HEK293 (cell line): ENCODE results near the gene TRAM2.

ENCODE experiments used
- CTCF ChIA-PET: fragments of 350-600 bp; formaldehyde crosslinking; extraction: SDS; loops from one replicate; lab custom pipeline; 2021; ENCODE audit warnings: antibody characterized with exemption; lab: Yijun Ruan, JAX
- POLR2A ChIA-PET: fragments of 300-600 bp; formaldehyde crosslinking; extraction: SDS; loops from one replicate; lab custom pipeline; 2020; ENCODE audit warnings: antibody characterized with exemption, inconsistent platforms; lab: Yijun Ruan, JAX
- H3K27ac ChIP-seq: fragments of 200-500 bp; sonication (Bioruptor generic); 2 replicates; pipeline ENCODE4 v1.5.1; 2014; ENCODE audit warnings: low read depth, low read length, control low read depth, inconsistent platforms; ENCODE audit errors: extremely low read depth
- H3K36me3 ChIP-seq, 2 experiments: fragments of 200-500 bp in 1 of 2; sonication (Bioruptor generic) in 1 of 2; 1 replicate in 1 of 2; 2 replicates in 1 of 2; pipeline ENCODE4 v1.5.1; 2014 to 2017; ENCODE audit warnings: inconsistent platforms in 2 of 2, low read length in 2 of 2; ENCODE audit not compliant: control insufficient read depth in 2 of 2, insufficient read depth in 1 of 2
- H3K4me1 ChIP-seq: fragments of 200-500 bp; sonication (Bioruptor generic); 2 replicates; pipeline ENCODE4 v1.5.1; 2014; ENCODE audit warnings: mild to moderate bottlenecking, low read length, inconsistent platforms; ENCODE audit not compliant: control insufficient read depth, insufficient read depth
- H3K4me3 ChIP-seq: 2 replicates; pipeline ENCODE4 v1.5.1; 2011; ENCODE audit warnings: low read depth, mild to moderate bottlenecking, control low read depth, low read length, moderate library complexity
- H3K9me3 ChIP-seq: fragments of 200-500 bp; sonication (Bioruptor generic); 2 replicates; pipeline ENCODE4 v1.5.1; 2014; ENCODE audit warnings: low read depth, low read length, inconsistent platforms; ENCODE audit not compliant: control insufficient read depth, insufficient read depth
- SCRT1 ChIP-seq: fragments of 450-650 bp; formaldehyde crosslinking; IDR thresholded peaks from 2 replicates; pipeline ENCODE4 v1.5.1; 2016; ENCODE audit warnings: missing biosample characterization, missing genetic modification characterization, borderline replicate concordance
- ZFP37 ChIP-seq: fragments of 450-650 bp; formaldehyde crosslinking; IDR thresholded peaks from 2 replicates; pipeline ENCODE4 v1.5.1; 2016; ENCODE audit warnings: missing biosample characterization, missing genetic modification characterization
- ZNF544 ChIP-seq: fragments of 450-650 bp; formaldehyde crosslinking; IDR thresholded peaks from 2 replicates; pipeline ENCODE4 v1.5.0; 2017; ENCODE audit warnings: missing biosample characterization, missing genetic modification characterization
- ZNF654 ChIP-seq: fragments of 450-650 bp; formaldehyde crosslinking; IDR thresholded peaks from 2 replicates; pipeline ENCODE4 v1.5.1; 2016; ENCODE audit warnings: low read depth, missing biosample characterization, missing genetic modification characterization
- ZNF707 ChIP-seq: fragments of 450-650 bp; formaldehyde crosslinking; IDR thresholded peaks from 2 replicates; pipeline ENCODE4 v1.5.1; 2016; ENCODE audit warnings: missing biosample characterization, missing genetic modification characterization
- TF ChIP-seq, protein P1 (sequence below): fragments of 450-650 bp; formaldehyde crosslinking; IDR thresholded peaks from 2 replicates; pipeline ENCODE4 v1.5.1; 2016; ENCODE audit warnings: missing biosample characterization, missing genetic modification characterization
- TF ChIP-seq, protein P2 (sequence below): fragments of 450-650 bp; formaldehyde crosslinking; IDR thresholded peaks from 2 replicates; pipeline ENCODE4 v1.5.1; 2016; ENCODE audit warnings: missing biosample characterization, missing genetic modification characterization
- TF ChIP-seq, protein P3 (sequence below): fragments of 450-650 bp; formaldehyde crosslinking; IDR thresholded peaks from 2 replicates; pipeline ENCODE4 v1.5.1; 2017; ENCODE audit warnings: missing biosample characterization, missing genetic modification characterization
- TF ChIP-seq, protein P4 (sequence below): fragments of 450-650 bp; formaldehyde crosslinking; IDR thresholded peaks from 2 replicates; pipeline ENCODE4 v1.5.1; 2016; ENCODE audit warnings: missing biosample characterization, missing genetic modification characterization

Gene TRAM2

DNA sequence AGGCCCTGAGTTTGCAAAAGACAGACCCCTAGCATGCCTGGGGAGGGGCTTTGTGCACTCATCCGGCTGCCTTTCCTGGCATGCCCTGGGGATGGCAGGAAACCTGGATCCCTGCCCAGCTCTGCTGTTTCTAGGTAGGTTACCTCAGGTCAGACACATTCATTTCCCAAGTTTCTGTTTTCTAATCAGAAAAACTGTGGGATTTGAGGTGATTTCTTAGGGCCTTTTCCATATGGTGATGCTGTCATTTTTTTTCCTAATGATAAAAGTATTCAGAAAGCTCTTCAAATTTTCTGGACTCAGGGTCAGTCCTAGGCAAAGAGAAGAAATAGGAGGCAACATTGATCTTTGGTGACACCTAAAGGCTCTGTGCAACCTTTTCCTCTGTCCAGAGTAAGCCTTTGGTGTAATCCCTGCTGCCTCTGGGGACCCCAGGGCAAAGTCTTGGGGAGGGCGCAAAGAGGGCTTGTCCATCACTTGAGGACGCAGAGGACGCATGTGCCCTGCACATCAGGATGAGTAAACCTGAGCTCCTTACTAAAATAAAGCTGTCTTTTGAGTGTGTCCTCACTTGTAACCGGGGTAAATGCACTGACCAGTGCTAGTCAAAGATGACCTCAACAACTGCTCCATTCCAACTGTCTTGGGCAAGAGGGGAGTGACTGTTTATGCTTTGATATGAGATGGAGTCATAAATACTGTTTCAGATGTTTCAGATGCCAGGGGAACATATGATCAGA, 13.5 kb upstream of the TRAM2 start:
- POLR2A ChIA-PET = interaction anchor here (0.8 to 1.7 kb wide), 3 partner anchors 14 to 86 kb away, joined by 3 to 5 read pairs (median 4); partner anchors contain the start of gene TRAM2

DNA sequence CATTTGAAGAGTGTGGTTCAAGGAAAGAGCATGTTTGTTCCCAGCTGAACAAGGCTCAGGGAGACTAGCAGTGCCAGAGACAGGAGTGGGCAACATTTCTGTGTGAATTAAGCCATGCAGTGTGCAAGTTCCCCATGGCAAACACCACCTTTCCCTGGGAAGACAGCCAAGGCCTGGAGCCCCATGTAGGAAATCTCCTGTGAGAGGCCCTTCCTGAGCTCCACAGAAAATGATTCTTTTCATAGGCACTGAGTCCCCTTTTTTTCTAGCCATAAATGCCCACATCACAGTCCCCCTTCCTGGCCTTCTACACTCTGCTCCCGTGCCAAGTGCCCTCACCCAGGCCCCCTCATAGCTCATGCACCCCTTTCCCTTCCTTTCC, 11.8 kb upstream of the TRAM2 start:
- TF ChIP-seq ZNF544 = no peak
- no peak for TF ChIP-seq SCRT1 (tag by site-specific recombination)
- TF ChIP-seq ZFP37 (tag by site-specific recombination) = no peak
- TF ChIP-seq, protein P1, sequence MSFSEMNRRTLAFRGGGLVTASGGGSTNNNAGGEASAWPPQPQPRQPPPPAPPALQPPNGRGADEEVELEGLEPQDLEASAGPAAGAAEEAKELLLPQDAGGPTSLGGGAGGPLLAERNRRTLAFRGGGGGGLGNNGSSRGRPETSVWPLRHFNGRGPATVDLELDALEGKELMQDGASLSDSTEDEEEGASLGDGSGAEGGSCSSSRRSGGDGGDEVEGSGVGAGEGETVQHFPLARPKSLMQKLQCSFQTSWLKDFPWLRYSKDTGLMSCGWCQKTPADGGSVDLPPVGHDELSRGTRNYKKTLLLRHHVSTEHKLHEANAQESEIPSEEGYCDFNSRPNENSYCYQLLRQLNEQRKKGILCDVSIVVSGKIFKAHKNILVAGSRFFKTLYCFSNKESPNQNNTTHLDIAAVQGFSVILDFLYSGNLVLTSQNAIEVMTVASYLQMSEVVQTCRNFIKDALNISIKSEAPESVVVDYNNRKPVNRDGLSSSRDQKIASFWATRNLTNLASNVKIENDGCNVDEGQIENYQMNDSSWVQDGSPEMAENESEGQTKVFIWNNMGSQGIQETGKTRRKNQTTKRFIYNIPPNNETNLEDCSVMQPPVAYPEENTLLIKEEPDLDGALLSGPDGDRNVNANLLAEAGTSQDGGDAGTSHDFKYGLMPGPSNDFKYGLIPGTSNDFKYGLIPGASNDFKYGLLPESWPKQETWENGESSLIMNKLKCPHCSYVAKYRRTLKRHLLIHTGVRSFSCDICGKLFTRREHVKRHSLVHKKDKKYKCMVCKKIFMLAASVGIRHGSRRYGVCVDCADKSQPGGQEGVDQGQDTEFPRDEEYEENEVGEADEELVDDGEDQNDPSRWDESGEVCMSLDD (tag by site-specific recombination) = no peak
- TF ChIP-seq, protein P2, sequence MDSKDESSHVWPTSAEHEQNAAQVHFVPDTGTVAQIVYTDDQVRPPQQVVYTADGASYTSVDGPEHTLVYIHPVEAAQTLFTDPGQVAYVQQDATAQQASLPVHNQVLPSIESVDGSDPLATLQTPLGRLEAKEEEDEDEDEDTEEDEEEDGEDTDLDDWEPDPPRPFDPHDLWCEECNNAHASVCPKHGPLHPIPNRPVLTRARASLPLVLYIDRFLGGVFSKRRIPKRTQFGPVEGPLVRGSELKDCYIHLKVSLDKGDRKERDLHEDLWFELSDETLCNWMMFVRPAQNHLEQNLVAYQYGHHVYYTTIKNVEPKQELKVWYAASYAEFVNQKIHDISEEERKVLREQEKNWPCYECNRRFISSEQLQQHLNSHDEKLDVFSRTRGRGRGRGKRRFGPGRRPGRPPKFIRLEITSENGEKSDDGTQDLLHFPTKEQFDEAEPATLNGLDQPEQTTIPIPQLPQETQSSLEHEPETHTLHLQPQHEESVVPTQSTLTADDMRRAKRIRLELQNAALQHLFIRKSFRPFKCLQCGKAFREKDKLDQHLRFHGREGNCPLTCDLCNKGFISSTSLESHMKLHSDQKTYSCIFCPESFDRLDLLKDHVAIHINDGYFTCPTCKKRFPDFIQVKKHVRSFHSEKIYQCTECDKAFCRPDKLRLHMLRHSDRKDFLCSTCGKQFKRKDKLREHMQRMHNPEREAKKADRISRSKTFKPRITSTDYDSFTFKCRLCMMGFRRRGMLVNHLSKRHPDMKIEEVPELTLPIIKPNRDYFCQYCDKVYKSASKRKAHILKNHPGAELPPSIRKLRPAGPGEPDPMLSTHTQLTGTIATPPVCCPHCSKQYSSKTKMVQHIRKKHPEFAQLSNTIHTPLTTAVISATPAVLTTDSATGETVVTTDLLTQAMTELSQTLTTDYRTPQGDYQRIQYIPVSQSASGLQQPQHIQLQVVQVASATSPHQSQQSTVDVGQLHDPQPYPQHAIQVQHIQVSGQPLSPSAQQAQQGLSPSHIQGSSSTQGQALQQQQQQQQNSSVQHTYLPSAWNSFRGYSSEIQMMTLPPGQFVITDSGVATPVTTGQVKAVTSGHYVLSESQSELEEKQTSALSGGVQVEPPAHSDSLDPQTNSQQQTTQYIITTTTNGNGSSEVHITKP = no peak
- TF ChIP-seq, protein P3, sequence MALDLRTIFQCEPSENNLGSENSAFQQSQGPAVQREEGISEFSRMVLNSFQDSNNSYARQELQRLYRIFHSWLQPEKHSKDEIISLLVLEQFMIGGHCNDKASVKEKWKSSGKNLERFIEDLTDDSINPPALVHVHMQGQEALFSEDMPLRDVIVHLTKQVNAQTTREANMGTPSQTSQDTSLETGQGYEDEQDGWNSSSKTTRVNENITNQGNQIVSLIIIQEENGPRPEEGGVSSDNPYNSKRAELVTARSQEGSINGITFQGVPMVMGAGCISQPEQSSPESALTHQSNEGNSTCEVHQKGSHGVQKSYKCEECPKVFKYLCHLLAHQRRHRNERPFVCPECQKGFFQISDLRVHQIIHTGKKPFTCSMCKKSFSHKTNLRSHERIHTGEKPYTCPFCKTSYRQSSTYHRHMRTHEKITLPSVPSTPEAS (tag by site-specific recombination) = no peak
- TF ChIP-seq ZNF707 = no peak
- ChIA-PET POLR2A (no interaction called here), CTCF (interaction anchor here (2.3 to 3.5 kb wide), 3 partner anchors 10 to 173 kb away, joined by 9 to 18 read pairs (median 18); no protein-coding TSS in a partner anchor)

More for the DNA sequence above, 13.5 kb upstream of the TRAM2 start:
- CTCF ChIA-PET = interaction anchor here (0.6 to 3.5 kb wide), 12 partner anchors 8 to 307 kb away, joined by 3 to 18 read pairs (median 4); no protein-coding TSS in a partner anchor
- H3K27ac ChIP-seq = no peak overlapping the region
- H3K9me3 ChIP-seq = no peaks in the 10 kb centered on the region
- H3K36me3 ChIP-seq = no peaks in the 10 kb centered on the region
- peaks cover 6% of the 10 kb centered on the region for H3K4me1 ChIP-seq
- TF ChIP-seq, protein P4, sequence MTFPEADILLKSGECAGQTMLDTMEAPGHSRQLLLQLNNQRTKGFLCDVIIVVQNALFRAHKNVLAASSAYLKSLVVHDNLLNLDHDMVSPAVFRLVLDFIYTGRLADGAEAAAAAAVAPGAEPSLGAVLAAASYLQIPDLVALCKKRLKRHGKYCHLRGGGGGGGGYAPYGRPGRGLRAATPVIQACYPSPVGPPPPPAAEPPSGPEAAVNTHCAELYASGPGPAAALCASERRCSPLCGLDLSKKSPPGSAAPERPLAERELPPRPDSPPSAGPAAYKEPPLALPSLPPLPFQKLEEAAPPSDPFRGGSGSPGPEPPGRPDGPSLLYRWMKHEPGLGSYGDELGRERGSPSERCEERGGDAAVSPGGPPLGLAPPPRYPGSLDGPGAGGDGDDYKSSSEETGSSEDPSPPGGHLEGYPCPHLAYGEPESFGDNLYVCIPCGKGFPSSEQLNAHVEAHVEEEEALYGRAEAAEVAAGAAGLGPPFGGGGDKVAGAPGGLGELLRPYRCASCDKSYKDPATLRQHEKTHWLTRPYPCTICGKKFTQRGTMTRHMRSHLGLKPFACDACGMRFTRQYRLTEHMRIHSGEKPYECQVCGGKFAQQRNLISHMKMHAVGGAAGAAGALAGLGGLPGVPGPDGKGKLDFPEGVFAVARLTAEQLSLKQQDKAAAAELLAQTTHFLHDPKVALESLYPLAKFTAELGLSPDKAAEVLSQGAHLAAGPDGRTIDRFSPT (tag by site-specific recombination) = no peak
- TF ChIP-seq ZNF654 (tag by site-specific recombination) = peak; percentile 10; the same call in 1 of the 2 replicates
- no peak overlapping the region for H3K4me3 ChIP-seq

More for the DNA sequence above, 11.8 kb upstream of the TRAM2 start:
- Histone ChIP-seq H3K4me1 (peaks cover 3% of the 10 kb centered on the region; the same call in 1 of the 2 replicates), H3K27ac (no peak overlapping the region), H3K9me3 (no peaks in the 10 kb centered on the region), H3K36me3 (no peaks in the 10 kb centered on the region; a peak in 1 of 3 replicates), H3K4me3 (no peak overlapping the region)
